Gastrocnemius medialis (tissue), 4 donors: ENCODE data around the gene ACBD3.

Source experiments
- CTCF ChIP-seq, 5 experiments: fragments of 450-650 bp in 3 of 5; fragments of 200-600 bp in 2 of 5; sonication (generic) in 2 of 5; IDR thresholded peaks in 4 of 5; conservative IDR thresholded peaks in 1 of 5; 1 replicate in 4 of 5; 2 replicates in 1 of 5; pipeline ENCODE4 v1.5.1; 2016 to 2019; ENCODE audit warnings: antibody characterized with exemption in 5 of 5, mild to moderate bottlenecking in 3 of 5, moderate library complexity in 3 of 5
- POLR2A ChIP-seq, 2 donors: fragments of 450-650 bp; IDR thresholded peaks; one replicate each; pipeline ENCODE4 v1.6.1; 2017; ENCODE audit warnings: antibody characterized with exemption in 2 of 2, mild to moderate bottlenecking in 2 of 2, moderate library complexity in 2 of 2

GRCh38 chr1:226220473-226221189 is 34.1 kb upstream of the ACBD3 start:
- TF ChIP-seq CTCF (IDR thresholded peaks at IDR 0.05 in 4 of 5, conservative IDR thresholded peaks at IDR 0.05 in 1 of 5) (no peak), POLR2A (IDR thresholded peaks at IDR 0.05) (no peak)
